T-helper 22 cell (primary cell): ENCODE measurements around the gene DZIP3.
"Not testable (repeated sequence)": the region's sequence is repeated elsewhere in the genome, so short reads cannot be mapped to it uniquely, and the experiment has no call there.

Source experiments
- DNase-seq: peaks from one replicate; pipeline ENCODE4 v3.0.0-alpha.2; 2020; ENCODE audit warnings: low read depth

DZIP3 gene

DNA sequence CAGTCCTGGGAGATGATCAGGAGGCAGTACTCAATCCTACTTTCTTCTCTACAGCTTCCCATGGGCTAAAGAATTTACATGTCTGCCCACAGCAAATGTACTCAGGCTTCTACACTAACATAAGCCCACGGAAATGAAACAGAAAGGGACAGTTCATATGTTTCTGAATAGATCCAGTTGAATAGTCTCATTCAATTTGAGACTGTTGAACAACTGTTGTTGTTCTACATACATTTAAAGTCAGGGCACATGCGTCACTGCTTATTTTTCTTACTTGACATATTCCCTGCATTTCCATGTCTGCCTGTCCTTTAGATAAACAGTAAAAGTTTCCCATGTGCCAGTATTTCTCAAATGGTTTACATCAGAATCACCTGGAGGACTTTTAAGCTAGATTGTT, 102.8 kb downstream of the DZIP3 start:
- not testable (repeated sequence) for DNase-seq

DNA sequence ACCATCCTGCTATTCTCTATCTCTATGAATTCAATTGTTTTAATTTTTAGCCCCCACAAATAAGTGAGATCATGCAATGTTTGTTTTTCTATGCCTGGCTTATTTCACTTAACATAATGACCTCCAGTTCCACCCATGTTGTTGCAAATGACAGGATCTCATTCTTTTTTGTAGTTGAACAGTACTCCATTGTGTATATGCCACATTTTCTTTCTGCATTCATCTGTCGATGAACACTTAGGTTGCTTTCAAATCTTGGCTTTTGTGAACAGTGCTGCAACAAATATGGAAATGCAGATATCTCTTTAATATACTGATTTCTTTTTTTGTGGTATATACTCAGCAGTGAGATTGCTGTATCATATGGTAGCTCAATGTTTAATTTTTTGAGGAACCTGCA, 108.9 kb downstream of the DZIP3 start:
- DNase-seq = no peak

GRCh38 chr3:108705045-108705444, 115.5 kb downstream of the DZIP3 start:
- DNase-seq = no peak

DNA sequence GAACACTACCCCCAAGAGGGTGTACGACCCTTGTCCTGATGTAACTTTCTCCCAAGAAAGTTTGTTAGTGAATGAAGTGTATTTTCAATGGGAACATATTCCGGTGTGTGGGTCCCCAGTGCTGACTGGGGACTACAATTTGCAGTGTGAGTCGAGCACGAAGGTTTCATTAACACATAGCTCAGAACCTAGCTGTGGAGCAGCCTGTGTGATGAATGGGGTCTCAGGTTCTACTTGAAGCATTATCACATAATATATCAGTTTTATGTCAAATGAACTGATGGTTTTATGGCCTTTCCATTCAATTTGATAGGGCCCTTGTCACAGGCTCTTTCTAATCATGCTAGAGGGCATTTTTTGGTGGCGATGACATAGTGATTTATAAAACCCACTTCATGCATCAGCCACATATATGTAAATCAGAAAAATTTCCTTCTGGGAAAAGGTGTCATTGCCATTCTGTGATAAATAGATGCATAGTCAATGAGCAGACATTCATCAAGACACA, 123.5 kb downstream of the DZIP3 start:
- DNase-seq = no peak

DNA sequence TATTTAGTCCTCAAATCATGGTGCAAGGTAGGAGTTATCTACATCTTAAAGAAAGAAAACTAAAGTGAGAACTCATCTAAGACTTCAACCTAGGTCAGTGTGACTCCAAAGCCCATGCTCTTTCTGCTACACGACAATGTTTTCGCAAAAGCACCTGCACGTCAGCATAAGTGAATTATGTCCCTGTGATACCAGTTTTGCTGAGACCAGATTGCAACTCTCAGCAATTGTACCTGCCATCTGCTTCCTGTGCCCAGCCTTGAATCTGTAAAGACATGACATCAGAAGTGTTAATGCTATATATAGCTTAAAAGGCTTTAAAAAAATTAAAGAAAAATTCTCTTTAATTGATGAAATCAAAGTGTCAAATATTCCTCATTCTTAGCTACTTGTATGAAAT, 124.3 kb downstream of the DZIP3 start:
- no peak for DNase-seq

GRCh38 chr3:108718454-108718853, 128.9 kb downstream of the DZIP3 start:
- no peak for DNase-seq

DNA sequence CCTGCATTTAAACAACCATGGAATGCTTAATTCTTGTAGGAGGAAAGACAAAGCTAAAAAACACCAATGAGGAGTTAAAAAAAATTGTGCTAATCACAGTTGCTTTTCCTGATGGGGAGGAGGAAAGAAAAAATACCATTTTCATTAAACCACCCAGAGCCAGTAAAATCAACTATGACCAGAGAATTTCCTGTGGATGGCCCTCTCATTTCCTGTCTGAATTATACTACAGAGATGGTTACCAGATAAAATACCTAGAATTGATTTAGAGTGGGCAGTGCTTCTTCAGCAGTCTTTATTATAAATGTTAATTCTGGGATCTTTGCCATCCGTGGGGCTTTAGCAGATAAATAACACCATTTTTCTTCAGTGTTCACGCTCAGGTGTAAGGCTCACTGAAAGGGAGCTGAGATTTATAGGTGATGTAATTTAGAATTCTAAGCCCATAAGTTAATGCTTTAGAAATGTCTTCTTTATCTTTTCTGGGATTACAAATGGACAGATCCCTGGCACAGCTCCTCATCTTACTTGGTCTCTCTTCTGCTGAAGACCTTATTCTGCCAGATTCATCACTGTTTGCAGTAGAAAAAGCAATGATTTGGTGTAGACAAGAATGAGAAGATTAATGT, 129.8 kb downstream of the DZIP3 start:
- DNase-seq = no peak

GRCh38 chr3:108722724-108723123, 133.2 kb downstream of the DZIP3 start:
- no peak for DNase-seq

DNA sequence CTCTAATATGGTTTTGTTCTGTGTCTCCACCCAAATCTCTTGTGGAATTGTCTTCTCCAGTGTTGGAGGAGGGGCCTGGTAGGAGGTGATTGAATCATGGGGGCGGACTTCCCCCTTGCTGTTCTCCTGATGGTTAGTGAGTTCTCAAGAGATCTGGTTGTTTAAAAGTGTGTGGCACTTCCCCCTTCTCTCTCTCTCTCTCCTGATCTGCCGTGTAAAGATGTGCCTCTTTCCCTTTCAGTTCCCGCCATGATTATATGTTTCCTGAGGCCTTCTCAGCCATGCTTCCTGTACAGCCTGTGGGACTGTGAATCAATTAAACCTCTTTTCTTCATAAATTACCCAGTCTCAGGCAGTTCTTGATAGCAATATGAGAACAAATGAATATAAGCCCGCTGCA, 134.6 kb downstream of the DZIP3 start:
- no peak for DNase-seq

DNA sequence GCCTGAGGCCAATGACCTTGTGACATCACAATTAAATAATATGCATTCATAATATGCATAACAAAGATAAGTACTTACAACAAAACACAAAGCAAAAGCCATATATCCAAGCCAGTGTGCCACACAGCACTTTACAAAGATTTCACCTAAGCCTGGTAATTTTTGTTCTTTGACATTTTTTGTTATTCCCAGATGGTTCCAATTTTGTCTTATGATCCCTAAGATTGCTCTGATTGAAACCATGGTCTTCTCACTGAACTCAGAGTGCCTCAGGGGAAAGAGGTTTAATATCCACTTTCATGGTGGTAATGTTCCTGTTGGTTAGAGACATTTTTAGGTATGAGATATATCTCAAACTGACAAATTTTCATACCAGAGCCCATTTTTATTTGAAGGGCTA, 138.6 kb downstream of the DZIP3 start:
- DNase-seq = no peak

GRCh38 chr3:108728934-108729333, 139.4 kb downstream of the DZIP3 start:
- DNase-seq = no peak

DNA sequence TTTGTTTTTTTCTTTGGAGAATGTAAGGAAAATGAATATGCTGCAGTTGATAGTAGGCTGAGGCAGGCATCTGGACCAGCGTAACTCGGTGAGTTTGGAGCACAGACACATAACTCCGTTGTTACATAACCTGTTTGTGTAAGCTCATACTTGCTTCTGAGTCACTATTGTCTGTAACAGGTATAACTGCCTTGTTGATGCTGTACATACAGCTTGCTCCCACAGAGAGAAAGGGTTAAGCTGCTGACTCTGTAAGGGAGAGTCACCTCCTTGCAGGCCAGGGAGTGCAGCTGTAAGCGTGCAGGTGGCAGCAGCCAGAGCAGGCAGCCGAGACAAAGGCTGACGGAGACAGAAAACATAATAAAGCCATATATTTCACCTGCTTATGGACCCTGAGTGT, 147.3 kb downstream of the DZIP3 start:
- no peak for DNase-seq

DNA sequence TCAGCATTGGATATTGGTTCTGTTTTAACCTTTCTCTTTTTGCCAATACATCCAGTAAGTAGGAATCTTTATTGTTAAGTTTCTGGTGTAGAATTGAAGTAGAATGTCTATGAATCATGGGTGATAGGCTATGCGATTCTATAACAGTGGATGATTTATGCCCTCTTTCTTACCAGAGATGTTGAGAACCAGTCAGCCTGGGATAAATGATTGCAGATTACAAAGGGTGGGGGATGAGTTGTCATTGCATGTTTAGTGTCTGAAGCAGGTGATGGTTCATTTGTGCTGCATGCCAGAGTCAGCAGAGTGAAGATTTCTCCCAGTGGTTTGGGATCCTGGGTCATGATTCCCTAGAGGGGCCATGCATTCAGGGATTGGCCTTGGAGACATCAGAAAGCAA, 153.4 kb downstream of the DZIP3 start:
- DNase-seq = no peak
